ENCODE data around the gene OR4D1.

The OR4D1 gene

GRCh38 chr17:58156839-58157803 lies 8.9 kb downstream of the OR4D1 start:
- no peak for DNase-seq

GRCh38 chr17:58158181-58158580 lies 10.0 kb downstream of the OR4D1 start:
- no peak for DNase-seq

DNA sequence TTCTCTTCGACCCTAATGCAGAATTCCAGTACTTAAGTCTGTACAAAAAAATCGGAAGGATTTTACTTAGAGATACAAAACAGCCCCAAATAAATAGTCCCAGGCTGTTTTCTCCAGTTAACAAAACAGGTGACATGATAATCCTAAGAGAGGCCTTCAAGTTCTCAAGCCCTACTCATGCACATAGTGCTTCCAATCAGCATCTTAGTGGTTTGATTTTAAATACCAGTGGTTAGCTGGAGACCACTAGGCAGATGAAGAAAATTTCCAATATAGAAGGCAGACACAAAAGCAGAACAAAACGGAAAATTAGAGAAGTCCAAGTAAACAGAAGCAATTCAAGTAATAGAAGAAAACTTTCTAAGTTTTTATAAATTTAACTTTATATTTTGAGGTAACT lies 13.4 kb downstream of the OR4D1 start:
- DNase-seq: no peak

DNA sequence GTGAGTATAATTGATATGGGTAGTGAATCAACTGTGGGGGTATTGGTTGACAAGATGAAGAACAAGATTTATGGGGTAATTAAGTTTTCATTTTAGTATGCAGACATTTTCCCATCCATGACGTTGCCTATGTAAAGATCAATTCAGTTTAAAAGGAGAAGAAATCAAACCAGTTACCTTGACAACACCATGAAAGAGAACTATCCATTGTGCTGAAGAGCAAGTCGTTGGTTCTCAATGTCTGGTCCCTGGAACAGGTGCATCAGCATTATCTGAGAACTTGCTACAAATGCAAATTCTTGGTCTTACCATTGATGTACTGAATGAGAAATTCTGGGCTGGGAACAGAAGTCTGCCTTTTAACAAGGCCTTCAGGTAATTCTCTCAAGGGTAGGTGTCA lies 17.8 kb downstream of the OR4D1 start:
- no peak for DNase-seq

- no peak for DNase-seq
Observed at GRCh38 chr17:58166682-58167081, 18.5 kb downstream of the OR4D1 start, which contains the start of gene OR4D2. Gene OR4D2, plus strand, starts transcription at chr17:58166982. Its CDS starts 2,674 bp downstream, at chr17:58169656.

DNA sequence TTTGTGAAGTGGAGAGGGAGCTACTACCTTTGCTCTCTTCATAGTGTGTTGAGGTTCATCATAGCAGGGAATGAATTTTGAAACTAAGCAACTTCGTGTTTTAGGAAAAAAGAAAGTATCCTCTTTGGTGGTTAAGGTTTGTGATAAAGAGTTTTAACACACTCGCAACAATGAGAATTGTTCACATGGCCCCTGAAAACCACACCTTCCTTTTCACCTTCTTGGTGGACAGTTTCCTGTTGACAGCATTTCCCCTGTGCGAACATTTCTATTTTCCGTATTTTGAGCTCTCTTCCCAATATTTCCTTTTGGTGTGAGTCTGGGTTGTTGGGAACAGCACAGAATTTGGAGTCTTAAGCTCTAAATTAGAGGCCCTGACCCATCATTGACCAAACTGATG lies 22.4 kb downstream of the OR4D1 start:
- DNase-seq: no peak

DNA sequence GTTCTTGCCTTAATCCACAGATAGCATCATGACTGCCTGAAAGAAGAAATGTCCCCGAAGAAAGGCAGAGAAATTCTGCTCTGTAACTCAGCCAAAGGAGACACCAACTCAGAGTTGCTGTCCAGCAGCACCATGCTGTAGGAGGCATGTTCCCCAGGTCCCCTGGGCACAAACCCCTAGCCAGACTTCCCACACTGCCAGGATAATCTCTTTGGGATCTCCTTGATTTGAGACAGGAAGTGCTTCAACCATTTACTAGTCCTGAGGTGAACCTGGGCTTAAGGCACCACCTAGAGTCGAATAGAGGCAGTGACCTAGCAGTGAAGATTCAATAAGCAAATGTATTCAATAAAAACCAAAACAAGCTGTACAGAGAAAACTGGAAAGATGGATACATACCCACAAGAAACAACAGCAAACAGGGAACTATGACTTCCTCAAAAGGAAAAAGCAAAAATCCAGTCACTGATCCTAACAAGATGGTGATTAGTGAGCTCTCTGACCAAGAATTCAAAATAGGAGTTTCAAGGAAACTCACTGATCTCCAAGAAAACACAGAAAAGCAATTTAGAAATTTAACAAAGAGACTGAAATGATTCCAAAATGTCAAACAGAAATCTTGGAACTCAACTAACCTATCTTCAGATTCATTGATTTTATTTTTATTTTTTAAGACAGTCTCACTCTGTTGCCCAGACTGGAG lies 24.3 kb downstream of the OR4D1 start:
- peak; percentile 10 for DNase-seq

DNA sequence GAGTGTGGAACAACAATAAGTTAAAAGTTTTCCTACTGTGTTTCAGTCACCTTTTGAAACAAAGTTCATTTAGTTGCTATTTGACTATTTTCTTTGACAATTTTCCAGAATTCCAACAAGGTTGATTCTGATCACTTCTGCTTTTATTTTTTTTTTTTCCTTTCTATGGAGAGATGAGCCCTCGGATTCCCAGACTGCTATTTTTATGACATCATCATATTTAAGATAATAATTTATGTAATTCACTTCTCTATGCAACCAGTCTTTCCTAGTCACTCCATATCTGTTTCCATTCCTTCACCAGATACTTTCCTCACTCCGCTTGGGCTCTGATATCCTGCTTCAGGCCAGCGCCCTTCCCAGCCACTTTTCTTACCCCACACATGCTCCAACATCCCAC lies 26.7 kb downstream of the OR4D1 start:
- no peak for DNase-seq

DNA sequence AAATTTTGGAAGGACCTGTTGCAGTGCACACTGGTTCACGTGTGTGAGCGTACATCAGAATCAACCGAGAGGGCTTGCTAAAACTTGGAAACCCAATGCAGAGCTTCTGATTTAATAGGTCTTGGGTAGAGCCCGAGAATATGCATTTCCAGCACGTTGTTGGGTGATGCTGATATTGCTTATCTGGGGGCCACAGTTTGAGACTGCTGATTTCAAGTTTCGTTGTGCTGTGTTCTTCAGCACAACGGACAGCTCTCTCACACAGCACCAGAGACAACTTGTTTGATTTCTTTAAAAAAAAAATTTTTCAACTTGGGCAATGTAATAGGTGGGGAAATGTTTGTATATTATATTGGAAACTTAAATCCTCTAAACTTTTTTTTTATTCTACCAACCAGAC lies 28.0 kb downstream of the OR4D1 start:
- DNase-seq: no peak

- DNase-seq: no peak
Observed at GRCh38 chr17:58181796-58182195, 33.6 kb downstream of the OR4D1 start.

DNA sequence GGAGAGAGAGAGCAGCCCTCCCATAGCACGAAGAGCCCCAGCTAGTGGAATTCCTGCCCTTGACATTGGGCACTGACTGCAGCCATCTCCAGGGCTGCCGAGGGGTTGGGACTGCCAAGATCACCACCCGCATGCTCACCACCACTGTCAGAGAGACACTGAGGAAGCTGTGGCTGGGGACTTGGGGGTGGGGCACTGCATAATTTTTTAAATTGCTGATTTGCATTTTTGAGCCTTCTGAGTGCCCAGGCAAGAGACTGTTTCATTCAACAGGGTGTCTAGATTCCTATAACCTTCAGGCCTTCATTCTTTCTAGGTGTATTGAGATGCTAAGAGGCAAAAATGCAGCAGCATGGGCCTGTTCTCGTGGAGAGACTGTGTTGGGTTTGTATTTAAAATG lies 35.3 kb downstream of the OR4D1 start:
- DNase-seq: no peak

DNA sequence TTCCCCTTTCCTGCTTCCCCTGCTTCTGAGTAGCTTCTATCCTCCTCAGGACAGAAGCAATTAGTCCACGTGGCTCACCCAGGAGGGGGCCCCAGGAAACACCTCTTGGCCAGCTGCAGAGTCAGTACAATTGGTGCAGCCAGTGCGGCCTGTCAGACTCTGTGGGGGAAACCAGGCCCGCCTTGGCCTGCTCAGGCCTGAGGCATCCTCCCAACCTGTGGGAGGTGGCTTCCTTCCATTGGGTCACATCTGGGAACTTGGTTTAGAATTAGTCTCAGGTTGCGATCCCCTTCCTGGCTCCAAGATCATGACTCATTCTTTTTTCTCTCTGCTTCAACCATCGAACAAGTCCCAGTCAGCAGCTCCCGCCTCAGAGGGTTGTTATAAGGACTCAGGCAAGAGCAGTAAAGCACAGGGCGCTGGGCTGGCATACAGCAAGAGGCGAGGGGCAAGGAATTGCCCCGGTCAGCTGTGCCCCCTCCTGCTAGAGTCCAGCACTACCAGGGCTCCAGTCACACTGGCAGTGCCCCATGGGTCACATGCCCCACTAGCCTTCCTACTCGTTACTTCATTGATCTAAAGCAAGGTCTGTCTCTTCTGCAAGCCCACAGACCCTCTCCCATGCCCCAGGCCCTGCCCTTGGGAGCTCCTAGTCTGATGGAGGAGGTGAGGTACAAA lies 36.3 kb downstream of the OR4D1 start:
- peak; percentile 7 for DNase-seq

- DNase-seq: no peak
Observed at GRCh38 chr17:58184986-58185761, 37.0 kb downstream of the OR4D1 start.

DNA sequence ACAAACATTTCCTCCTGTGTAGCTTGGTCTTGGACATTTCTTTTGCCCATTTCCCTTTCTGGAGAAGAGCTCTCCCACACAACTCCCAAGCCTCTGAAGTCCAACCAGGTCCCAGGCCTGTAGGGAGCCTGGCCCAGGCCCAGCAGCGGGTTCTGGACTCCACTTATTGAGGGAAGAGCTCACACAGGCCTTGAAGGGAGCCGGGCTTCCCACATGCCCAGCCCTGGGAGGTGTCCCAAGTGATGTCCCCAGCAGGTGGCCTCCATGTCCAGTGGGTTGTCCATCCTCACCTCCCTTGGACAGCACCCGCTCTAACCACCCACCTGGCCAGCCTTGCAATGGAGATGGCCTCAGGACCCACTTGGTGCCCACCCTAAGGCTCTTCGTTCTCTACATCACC lies 38.4 kb downstream of the OR4D1 start:
- DNase-seq: no peak

GRCh38 chr17:58187063-58187462 lies 38.9 kb downstream of the OR4D1 start:
- DNase-seq: no peak

- no peak for DNase-seq
Observed at GRCh38 chr17:58187675-58188074, 39.5 kb downstream of the OR4D1 start.

- DNase-seq: no peak
Observed at GRCh38 chr17:58189436-58190146, 41.4 kb downstream of the OR4D1 start.

DNA sequence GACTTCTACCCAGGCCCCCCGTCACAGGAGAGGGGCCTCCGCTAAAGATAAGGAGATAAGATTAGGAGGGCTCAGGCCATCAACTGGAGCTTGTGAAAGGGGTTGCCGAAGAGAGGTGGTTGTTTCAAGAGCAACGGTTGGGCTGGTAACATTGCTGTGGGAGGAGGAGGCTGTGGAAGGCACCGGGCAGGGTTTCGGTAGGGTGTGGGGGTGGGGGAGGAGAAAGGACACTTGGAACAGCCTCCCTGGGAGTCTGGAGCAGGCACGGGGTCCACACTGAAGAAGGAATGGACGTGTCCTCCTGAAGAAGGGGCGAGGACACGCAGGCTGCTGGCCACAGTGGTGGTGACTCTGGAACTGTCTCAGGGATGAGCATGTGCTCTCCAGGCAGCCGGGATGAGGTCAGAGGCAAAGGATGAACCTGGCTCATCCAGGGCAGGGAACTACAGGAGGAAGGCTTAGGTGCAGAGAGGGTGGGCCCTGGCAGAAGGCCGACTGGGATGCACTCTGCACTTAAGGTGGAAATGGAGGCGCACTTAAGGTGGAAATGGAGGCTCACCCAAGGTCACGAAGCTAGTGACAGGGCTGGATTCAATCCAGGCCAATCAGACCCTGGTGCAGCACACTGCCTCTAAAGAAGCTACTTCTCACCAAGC lies 43.2 kb downstream of the OR4D1 start:
- DNase-seq: no peak

DNA sequence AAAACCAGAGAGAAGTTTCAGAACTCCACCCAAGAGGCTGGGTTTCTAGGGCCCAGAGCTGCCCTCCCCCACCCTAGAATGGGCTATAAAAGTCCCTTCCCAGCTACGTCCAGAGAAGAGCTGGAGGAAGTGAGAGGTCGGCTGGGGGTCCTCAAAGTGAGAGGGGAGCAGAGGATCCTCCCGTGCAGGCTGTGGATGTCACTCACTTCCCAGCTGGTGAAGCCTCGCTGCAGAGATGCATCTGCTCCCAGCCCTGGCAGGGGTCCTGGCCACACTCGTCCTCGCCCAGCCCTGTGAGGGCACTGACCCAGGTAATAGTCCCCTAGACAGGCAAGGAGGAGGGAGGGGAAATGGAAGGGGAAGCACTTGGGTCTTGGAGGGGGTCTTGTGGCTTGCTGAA lies 44.4 kb downstream of the OR4D1 start, which contains the start of gene EPX:
EPX (plus strand) TSS at position 115 of the 400 bp plus-strand sequence; CDS start at position 236, 121 bp downstream.
- no peak for DNase-seq

- no peak for DNase-seq
Observed at GRCh38 chr17:58193641-58194255, 45.6 kb downstream of the OR4D1 start.

Measured in GDM1 (cell line).